ENCODE results near the gene CMTM1.
"Not testable (repeated sequence)": the region's sequence is repeated elsewhere in the genome, so short reads cannot be mapped to it uniquely, and the experiment has no call there.

The CMTM1 gene

GRCh38 chr16:66596559-66596958 is 30.3 kb downstream of the CMTM1 start:
- DNase-seq: not testable (repeated sequence)

- DNase-seq: no peak
Observed at GRCh38 chr16:66596986-66597848, 31.0 kb downstream of the CMTM1 start.

- no peak for DNase-seq
Observed at GRCh38 chr16:66598111-66598510, 31.9 kb downstream of the CMTM1 start.

- DNase-seq: no peak
Observed at GRCh38 chr16:66599726-66600125, 33.5 kb downstream of the CMTM1 start.

GRCh38 chr16:66600477-66600876 is 34.2 kb downstream of the CMTM1 start:
- DNase-seq: no peak

- DNase-seq: no peak
Observed at GRCh38 chr16:66601471-66601870, 35.2 kb downstream of the CMTM1 start.

- peak; percentile 35 for DNase-seq
Observed at GRCh38 chr16:66603537-66604375, 37.5 kb downstream of the CMTM1 start.

GRCh38 chr16:66604376-66605176 is 38.3 kb downstream of the CMTM1 start, which contains the start of gene CMTM3:
Gene CMTM3 (plus strand): TSS chr16:66604704. CDS start chr16:66604806, 102 bp downstream.
- DNase-seq: peak; percentile 36

- no peak for DNase-seq
Observed at GRCh38 chr16:66605177-66605978, 39.1 kb downstream of the CMTM1 start.

- DNase-seq: no peak
Observed at GRCh38 chr16:66605979-66606751, 39.9 kb downstream of the CMTM1 start.

GRCh38 chr16:66608241-66609138 is 42.3 kb downstream of the CMTM1 start:
- DNase-seq: peak; percentile 57

GRCh38 chr16:66609139-66609510 is 42.9 kb downstream of the CMTM1 start:
- DNase-seq: no peak

GRCh38 chr16:66610111-66610820 is 44.0 kb downstream of the CMTM1 start:
- DNase-seq: no peak

- DNase-seq: not testable (repeated sequence)
Observed at GRCh38 chr16:66611911-66612310, 45.7 kb downstream of the CMTM1 start.

- no peak for DNase-seq
Observed at GRCh38 chr16:66612422-66612821, 46.2 kb downstream of the CMTM1 start.

- no peak for DNase-seq
Observed at GRCh38 chr16:66614161-66614802, 48.0 kb downstream of the CMTM1 start.

GRCh38 chr16:66616169-66616568 is 49.9 kb downstream of the CMTM1 start:
- no peak for DNase-seq

- DNase-seq: no peak
Observed at GRCh38 chr16:66616592-66616991, 50.4 kb downstream of the CMTM1 start.

- DNase-seq: no peak
Observed at GRCh38 chr16:66617010-66617434, 50.8 kb downstream of the CMTM1 start.
